ENCODE results near the gene GMPS.

GRCh38 chr3:155876503-155876902 is 6.1 kb downstream of the GMPS start:
- no peak for TF ChIP-seq RAD21 (IDR thresholded peaks at IDR 0.05; ENCODE audit: low read depth)
- no peak for TF ChIP-seq SP1 (IDR thresholded peaks at IDR 0.05; ENCODE audit: low read depth)
- no peak for TF ChIP-seq CTCF (IDR thresholded peaks at IDR 0.05 in 2 of 3, conservative IDR thresholded peaks at IDR 0.05 in 1 of 3; ENCODE audit: borderline replicate concordance in 1 of 3, insufficient read depth in 1 of 3, low read depth in 2 of 3, low read length in 2 of 3)
- TF ChIP-seq MAX (IDR thresholded peaks at IDR 0.05): no peak
- TF ChIP-seq, protein P1, sequence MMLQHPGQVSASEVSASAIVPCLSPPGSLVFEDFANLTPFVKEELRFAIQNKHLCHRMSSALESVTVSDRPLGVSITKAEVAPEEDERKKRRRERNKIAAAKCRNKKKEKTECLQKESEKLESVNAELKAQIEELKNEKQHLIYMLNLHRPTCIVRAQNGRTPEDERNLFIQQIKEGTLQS (IDR thresholded peaks at IDR 0.05): no peak
- no peak for TF ChIP-seq CEBPB (IDR thresholded peaks at IDR 0.05; ENCODE audit: low read depth)
- no peak for TF ChIP-seq SIN3A (IDR thresholded peaks at IDR 0.05; ENCODE audit: low read depth)
- TF ChIP-seq, protein P2, sequence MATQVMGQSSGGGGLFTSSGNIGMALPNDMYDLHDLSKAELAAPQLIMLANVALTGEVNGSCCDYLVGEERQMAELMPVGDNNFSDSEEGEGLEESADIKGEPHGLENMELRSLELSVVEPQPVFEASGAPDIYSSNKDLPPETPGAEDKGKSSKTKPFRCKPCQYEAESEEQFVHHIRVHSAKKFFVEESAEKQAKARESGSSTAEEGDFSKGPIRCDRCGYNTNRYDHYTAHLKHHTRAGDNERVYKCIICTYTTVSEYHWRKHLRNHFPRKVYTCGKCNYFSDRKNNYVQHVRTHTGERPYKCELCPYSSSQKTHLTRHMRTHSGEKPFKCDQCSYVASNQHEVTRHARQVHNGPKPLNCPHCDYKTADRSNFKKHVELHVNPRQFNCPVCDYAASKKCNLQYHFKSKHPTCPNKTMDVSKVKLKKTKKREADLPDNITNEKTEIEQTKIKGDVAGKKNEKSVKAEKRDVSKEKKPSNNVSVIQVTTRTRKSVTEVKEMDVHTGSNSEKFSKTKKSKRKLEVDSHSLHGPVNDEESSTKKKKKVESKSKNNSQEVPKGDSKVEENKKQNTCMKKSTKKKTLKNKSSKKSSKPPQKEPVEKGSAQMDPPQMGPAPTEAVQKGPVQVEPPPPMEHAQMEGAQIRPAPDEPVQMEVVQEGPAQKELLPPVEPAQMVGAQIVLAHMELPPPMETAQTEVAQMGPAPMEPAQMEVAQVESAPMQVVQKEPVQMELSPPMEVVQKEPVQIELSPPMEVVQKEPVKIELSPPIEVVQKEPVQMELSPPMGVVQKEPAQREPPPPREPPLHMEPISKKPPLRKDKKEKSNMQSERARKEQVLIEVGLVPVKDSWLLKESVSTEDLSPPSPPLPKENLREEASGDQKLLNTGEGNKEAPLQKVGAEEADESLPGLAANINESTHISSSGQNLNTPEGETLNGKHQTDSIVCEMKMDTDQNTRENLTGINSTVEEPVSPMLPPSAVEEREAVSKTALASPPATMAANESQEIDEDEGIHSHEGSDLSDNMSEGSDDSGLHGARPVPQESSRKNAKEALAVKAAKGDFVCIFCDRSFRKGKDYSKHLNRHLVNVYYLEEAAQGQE (IDR thresholded peaks at IDR 0.05; ENCODE audit: low read depth): no peak
- no peak for TF ChIP-seq ZNF274 (IDR thresholded peaks at IDR 0.05; ENCODE audit: low read depth, low read length)
- TF ChIP-seq POLR2AphosphoS5 (IDR thresholded peaks at IDR 0.05; ENCODE audit: low read depth, low read length): no peak
- TF ChIP-seq YY1 (IDR thresholded peaks at IDR 0.05; ENCODE audit: extremely low read depth, insufficient replicate concordance, low read depth, low read length): no peak
